ENCODE measurements around the gene AANAT. TPM values are rescaled to one million over a fixed set of nuclear protein-coding genes. Genes with fewer than 3 reads are reported as not detected.

AANAT gene
- total and polyA plus RNA-seq, 2 donors (not counting 3 experiments of a cell fraction or from before 2014, with no cell fraction given): not detected

- POLR2A ChIA-PET: no interaction called here
- Histone ChIP-seq H3K27ac (ENCODE audit: insufficient read depth, low read depth, low read length) (no peak overlapping the region), H3K27me3 (ENCODE audit: control insufficient read depth in 2 of 2, insufficient read depth in 2 of 2, low read length in 2 of 2) (no peaks in the 10 kb centered on the region), H4K20me1 (replicated peaks; ENCODE audit: control insufficient read depth, extremely low read depth, insufficient read depth, low read length) (no peaks in the 10 kb centered on the region), H3K4me1 (ENCODE audit: control insufficient read depth, extremely low read depth, insufficient read depth, low read length) (no peaks in the 10 kb centered on the region), H3K9ac (replicated peaks; ENCODE audit: extremely low read depth, insufficient read depth, low read length) (no peak overlapping the region), H3K9me1 (replicated peaks; ENCODE audit: control insufficient read depth, extremely low read depth, insufficient read depth, low read length) (no peaks in the 10 kb centered on the region), H3K79me2 (ENCODE audit: control insufficient read depth, insufficient read depth, low read length) (no peaks in the 10 kb centered on the region), H3K4me3 (replicated peaks in 1 of 3; ENCODE audit: insufficient read depth in 1 of 3, low read depth in 1 of 3, low read length in 3 of 3) (no peak overlapping the region), H2AFZ (ENCODE audit: low read depth, low read length) (no peak overlapping the region), H3K36me3 (ENCODE audit: control insufficient read depth in 2 of 2, extremely low read depth in 1 of 2, insufficient read depth in 2 of 2, low read length in 2 of 2) (no peaks in the 10 kb centered on the region), H3K9me3 (replicated peaks; ENCODE audit: control insufficient read depth, insufficient read depth, low read length) (no peaks in the 10 kb centered on the region), H3K4me2 (ENCODE audit: insufficient read depth, low read length) (no peak overlapping the region)
- dilution Hi-C loops (cut with MboI; ENCODE audit: extremely low pct_ligation_motif_present, low sequenced_read_pairs): no loop called here
- BruUV-seq (replicated peaks): no TSS peak
- CTCF ChIA-PET: interaction anchor here (1.1 to 2.6 kb wide), 5 partner anchors 8 to 108 kb away, joined by 3 to 13 read pairs (median 4); no protein-coding TSS in a partner anchor
- TF ChIP-seq MYC (IDR thresholded peaks at IDR 0.05; ENCODE audit: low read depth, low read length) (no peak), EZH2 (IDR thresholded peaks at IDR 0.05; ENCODE audit: borderline replicate concordance, low read depth, low read length, severe bottlenecking) (no peak), MAX (IDR thresholded peaks at IDR 0.05; ENCODE audit: insufficient read depth, insufficient read length) (no peak), CTCF (IDR thresholded peaks at IDR 0.05; ENCODE audit: extremely low read depth in 1 of 2, insufficient read depth in 1 of 2, low read depth in 1 of 2, low read length in 2 of 2) (no peak), JUN (IDR thresholded peaks at IDR 0.05; ENCODE audit: borderline replicate concordance, insufficient read depth, insufficient read length, low read depth) (no peak)
- no peak for FAIRE-seq
- no peak for DNase-seq (ENCODE audit: low read depth, low spot score)
- intact Hi-C loops (cut with micrococcal nuclease): no loop called here
Observed at GRCh38 chr17:76515274-76515949, 48.0 kb downstream of the AANAT start.

All from endothelial cell of umbilical vein (primary cell).